ENCODE measurements around the gene WNT11. TPM values are rescaled to one million over a fixed set of nuclear protein-coding genes. Genes with fewer than 3 reads are reported as not detected.

The WNT11 gene
- 0.43 and 0.70 TPM in 2 replicates for polyA plus RNA-seq (2012; rRNA removed)
- polyA plus RNA-seq (2012; cell fraction: cytosol; rRNA removed), result 0.21 and 0.33 TPM in 2 replicates
- 0.74 and 0.83 TPM in 2 replicates for polyA plus RNA-seq (2012; cell fraction: nucleus; rRNA removed)

GRCh38 chr11:76206327-76207081, at the start of gene WNT11:
Gene WNT11 (minus strand): TSS chr11:76206502. CDS start chr11:76206407, 95 bp downstream.
- 2% methylated on average over 50 of the region's 80 CpGs for WGBS (ENCODE audit: low lambda C conversion rate)
- Histone ChIP-seq H3K9me2 (no peaks in the 10 kb centered on the region), H3K4me2 (peak within 1 kb of the TSS; percentile 90), H4K20me1 (ENCODE audit: insufficient read depth) (no peaks in the 10 kb centered on the region), H3K36me3 (replicated peaks in 1 of 2; ENCODE audit: control insufficient read depth in 1 of 2, insufficient read depth in 2 of 2, low read length in 1 of 2) (no peaks in the 10 kb centered on the region), H3K9ac (no peak within 1 kb of the TSS), H3K27me3 (ENCODE audit: insufficient read depth) (peaks cover 10% of the 10 kb centered on the region), H3K79me2 (ENCODE audit: insufficient read depth) (no peaks in the 10 kb centered on the region), H3F3A (replicated peaks; ENCODE audit: insufficient read depth) (no peaks in the 10 kb centered on the region), H3K27ac (ENCODE audit: low read depth in 2 of 2, low read length in 1 of 2) (no peak within 1 kb of the TSS), H2AFZ (ENCODE audit: low read depth) (peak within 1 kb of the TSS; percentile 86), H3K9me3 (no peaks in the 10 kb centered on the region), H3K4me1 (ENCODE audit: control insufficient read depth in 1 of 2, insufficient read depth in 2 of 2, low read depth in 1 of 2, low read length in 1 of 2) (peaks cover 0 to 37% of the 10 kb centered on the region in 2 experiments; a peak in 1 of 4 replicates), H3K4me3 (ENCODE audit: low read depth in 2 of 2, low read length in 1 of 2) (peak within 1 kb of the TSS; percentile 57 to 68)
- CTCF ChIA-PET, result interaction anchor here (0.8 to 9.7 kb wide), 30 partner anchors 12 to 777 kb away, joined by 3 to 328 read pairs (median 11); no protein-coding TSS in a partner anchor
- TF ChIP-seq TAF1 (IDR thresholded peaks at IDR 0.05; ENCODE audit: borderline replicate concordance, low read depth, low read length) (no peak), RCOR1 (IDR thresholded peaks at IDR 0.05; ENCODE audit: low read length) (no peak), RAD21 (IDR thresholded peaks at IDR 0.05; ENCODE audit: low read length) (peak; percentile 23), SMC3 (IDR thresholded peaks at IDR 0.05; ENCODE audit: low read depth, low read length) (no peak), CTCF (IDR thresholded peaks at IDR 0.05) (no peak), JUND (IDR thresholded peaks at IDR 0.05) (no peak), GABPA (IDR thresholded peaks at IDR 0.05; ENCODE audit: low read depth) (no peak), EZH2phosphoT487 (IDR thresholded peaks at IDR 0.05; ENCODE audit: borderline replicate concordance, low read depth) (0 out of 2 replicates have a peak, but pooled peaks have one; percentile 36), MAX (IDR thresholded peaks at IDR 0.05; ENCODE audit: low read depth) (peak; percentile 13; the same call in 1 of the 2 replicates), NFIC (IDR thresholded peaks at IDR 0.05; ENCODE audit: borderline replicate concordance) (no peak)
- TF ChIP-seq, protein P1, sequence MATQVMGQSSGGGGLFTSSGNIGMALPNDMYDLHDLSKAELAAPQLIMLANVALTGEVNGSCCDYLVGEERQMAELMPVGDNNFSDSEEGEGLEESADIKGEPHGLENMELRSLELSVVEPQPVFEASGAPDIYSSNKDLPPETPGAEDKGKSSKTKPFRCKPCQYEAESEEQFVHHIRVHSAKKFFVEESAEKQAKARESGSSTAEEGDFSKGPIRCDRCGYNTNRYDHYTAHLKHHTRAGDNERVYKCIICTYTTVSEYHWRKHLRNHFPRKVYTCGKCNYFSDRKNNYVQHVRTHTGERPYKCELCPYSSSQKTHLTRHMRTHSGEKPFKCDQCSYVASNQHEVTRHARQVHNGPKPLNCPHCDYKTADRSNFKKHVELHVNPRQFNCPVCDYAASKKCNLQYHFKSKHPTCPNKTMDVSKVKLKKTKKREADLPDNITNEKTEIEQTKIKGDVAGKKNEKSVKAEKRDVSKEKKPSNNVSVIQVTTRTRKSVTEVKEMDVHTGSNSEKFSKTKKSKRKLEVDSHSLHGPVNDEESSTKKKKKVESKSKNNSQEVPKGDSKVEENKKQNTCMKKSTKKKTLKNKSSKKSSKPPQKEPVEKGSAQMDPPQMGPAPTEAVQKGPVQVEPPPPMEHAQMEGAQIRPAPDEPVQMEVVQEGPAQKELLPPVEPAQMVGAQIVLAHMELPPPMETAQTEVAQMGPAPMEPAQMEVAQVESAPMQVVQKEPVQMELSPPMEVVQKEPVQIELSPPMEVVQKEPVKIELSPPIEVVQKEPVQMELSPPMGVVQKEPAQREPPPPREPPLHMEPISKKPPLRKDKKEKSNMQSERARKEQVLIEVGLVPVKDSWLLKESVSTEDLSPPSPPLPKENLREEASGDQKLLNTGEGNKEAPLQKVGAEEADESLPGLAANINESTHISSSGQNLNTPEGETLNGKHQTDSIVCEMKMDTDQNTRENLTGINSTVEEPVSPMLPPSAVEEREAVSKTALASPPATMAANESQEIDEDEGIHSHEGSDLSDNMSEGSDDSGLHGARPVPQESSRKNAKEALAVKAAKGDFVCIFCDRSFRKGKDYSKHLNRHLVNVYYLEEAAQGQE (IDR thresholded peaks at IDR 0.05; ENCODE audit: low read depth, low read length), result no peak
- POLR2A ChIA-PET, result interaction anchor here (0.7 kb wide), 1 partner anchor 98 kb away, joined by 3 read pairs; no protein-coding TSS in a partner anchor
- peak; percentile 84 for DNase-seq
